ENCODE measurements around the gene MAPK9.

The MAPK9 gene

GRCh38 chr5:180291943-180292831, at the start of gene MAPK9:
Gene MAPK9, minus strand, starts transcription at chr5:180292083. Its CDS starts 11,522 bp downstream, at chr5:180280561.
- peak; percentile 64 to 65 for DNase-seq

GRCh38 chr5:180341595-180341994, 49.7 kb upstream of the MAPK9 start:
- DNase-seq, result no peak

GRCh38 chr5:180340856-180341255, 49.0 kb upstream of the MAPK9 start:
- no peak for DNase-seq

GRCh38 chr5:180339583-180340183, 47.8 kb upstream of the MAPK9 start:
- no peak for DNase-seq

GRCh38 chr5:180338001-180338707, 46.3 kb upstream of the MAPK9 start:
- DNase-seq, result no peak

- no peak for DNase-seq
Observed at GRCh38 chr5:180336234-180337020, 44.5 kb upstream of the MAPK9 start.

GRCh38 chr5:180335614-180336233, 43.8 kb upstream of the MAPK9 start:
- no peak for DNase-seq

- DNase-seq, result no peak
Observed at GRCh38 chr5:180334751-180335613, 43.1 kb upstream of the MAPK9 start.

GRCh38 chr5:180334176-180334575, 42.3 kb upstream of the MAPK9 start:
- DNase-seq, result no peak

GRCh38 chr5:180333661-180334060, 41.8 kb upstream of the MAPK9 start:
- no peak for DNase-seq

GRCh38 chr5:180332861-180333260, 41.0 kb upstream of the MAPK9 start:
- DNase-seq, result no peak

GRCh38 chr5:180332051-180332517, 40.2 kb upstream of the MAPK9 start:
- no peak for DNase-seq

- no peak for DNase-seq
Observed at GRCh38 chr5:180331647-180331950, 39.7 kb upstream of the MAPK9 start.

- no peak for DNase-seq
Observed at GRCh38 chr5:180330810-180331646, 39.1 kb upstream of the MAPK9 start.

GRCh38 chr5:180330270-180330648, 38.4 kb upstream of the MAPK9 start:
- DNase-seq, result no peak

GRCh38 chr5:180329606-180330269, 37.9 kb upstream of the MAPK9 start:
- no peak for DNase-seq

GRCh38 chr5:180329138-180329435, 37.2 kb upstream of the MAPK9 start:
- DNase-seq, result no peak

- peak; percentile 80 to 95 for DNase-seq
Observed at GRCh38 chr5:180328296-180329137, 36.6 kb upstream of the MAPK9 start.

- DNase-seq, result no peak
Observed at GRCh38 chr5:180326989-180327565, 35.2 kb upstream of the MAPK9 start.
